GM08714 (cell line): ENCODE measurements around the gene RIC8B.

ENCODE experiments used
- H3K4me3 ChIP-seq: fragments of 200-500 bp; sonication (Bioruptor generic); 2 replicates; pipeline ENCODE4 v1.5.1; 2014; ENCODE audit warnings: mild to moderate bottlenecking, low read length, inconsistent platforms
- ZNF274 ChIP-seq: IDR thresholded peaks from 2 replicates; pipeline ENCODE4 v1.6.1; 2012; ENCODE audit warnings: mild to moderate bottlenecking, low read depth, low read length

Gene RIC8B

DNA sequence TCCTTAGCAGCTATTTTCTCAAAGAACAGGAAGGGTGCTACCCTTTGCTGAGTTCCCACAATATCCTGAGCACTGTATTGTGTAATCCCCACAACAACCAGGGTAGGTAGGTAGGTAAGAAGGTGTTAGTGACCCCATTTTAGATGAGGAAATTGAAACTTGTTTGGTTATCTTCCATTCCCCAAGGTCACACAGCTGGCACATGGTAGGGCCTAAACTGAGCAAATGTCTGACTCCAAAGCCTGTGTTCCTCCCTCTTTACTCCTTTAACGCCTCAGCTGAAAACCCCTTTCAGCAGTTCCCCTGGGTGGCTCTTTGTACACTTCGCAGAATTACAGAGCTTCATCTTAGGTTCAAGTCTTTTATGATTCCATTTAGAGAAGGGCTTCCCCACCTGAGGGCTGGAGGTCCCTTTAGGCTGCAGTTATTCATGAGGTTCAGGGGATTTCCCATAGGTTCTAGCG lies 26.5 kb upstream of the RIC8B start:
- TF ChIP-seq ZNF274 = no peak

DNA sequence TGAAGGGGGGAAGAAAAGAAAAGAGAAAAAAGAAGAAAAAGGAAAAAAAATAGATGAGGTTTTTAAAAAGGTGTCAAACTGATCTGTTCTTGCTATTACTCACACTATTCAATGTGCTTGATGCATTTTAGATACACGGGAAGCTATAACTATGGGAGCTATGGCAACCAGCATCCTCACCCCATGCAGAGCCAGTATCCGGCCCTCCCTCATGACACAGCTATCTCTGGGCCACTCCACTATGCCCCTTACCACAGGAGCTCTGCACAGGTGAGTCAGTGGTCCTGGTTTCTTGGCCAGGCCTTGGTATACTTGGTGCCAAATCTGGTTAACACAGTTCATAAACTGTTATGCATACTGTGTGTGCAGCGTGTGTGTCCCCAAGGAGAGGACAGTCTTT lies 24.0 kb upstream of the RIC8B start:
- no peak for TF ChIP-seq ZNF274
- H3K4me3 ChIP-seq = no peak overlapping the region

More for the DNA sequence above, 26.5 kb upstream of the RIC8B start:
- no peak overlapping the region for H3K4me3 ChIP-seq

DNA sequence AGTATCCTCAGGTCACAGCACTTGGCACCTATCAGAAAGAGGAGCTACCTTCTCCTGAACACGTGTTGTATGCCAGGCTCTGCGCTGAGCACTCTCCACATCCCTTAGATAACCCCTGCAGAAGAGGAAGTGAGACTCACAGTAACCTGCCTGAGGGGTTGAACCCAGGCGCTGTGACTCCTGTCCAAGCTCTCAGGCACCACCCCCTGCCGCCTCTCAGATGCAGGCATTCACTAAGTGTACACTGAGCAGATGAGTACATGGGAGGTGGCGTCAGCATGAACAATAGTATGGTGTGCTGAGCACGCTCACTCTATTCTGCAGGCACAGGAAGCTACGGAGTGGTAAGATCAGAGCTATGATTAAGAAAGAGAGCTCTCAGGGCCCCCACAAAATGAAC lies 21.0 kb upstream of the RIC8B start:
- no peak for TF ChIP-seq ZNF274
- no peak overlapping the region for H3K4me3 ChIP-seq

DNA sequence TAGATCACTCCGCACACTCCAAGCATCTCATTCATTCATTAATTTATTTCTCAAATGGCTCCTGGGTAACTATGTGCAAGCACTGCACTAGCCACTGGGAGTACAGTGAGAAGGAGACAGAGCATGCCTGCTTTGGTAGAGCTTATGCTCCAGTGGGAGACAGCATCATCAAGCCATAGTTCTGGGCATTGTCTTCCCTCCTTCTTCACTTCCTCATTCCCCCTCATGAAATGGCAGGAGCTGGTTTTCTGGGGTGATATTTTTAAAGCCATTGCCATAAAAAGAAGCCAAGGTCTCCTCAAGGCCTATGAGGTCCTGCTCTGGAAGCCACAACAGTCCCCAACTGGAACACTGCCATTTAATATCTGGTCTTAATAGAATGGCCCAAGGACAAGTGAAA lies 20.2 kb upstream of the RIC8B start:
- no peak for TF ChIP-seq ZNF274
- H3K4me3 ChIP-seq = no peak overlapping the region

DNA sequence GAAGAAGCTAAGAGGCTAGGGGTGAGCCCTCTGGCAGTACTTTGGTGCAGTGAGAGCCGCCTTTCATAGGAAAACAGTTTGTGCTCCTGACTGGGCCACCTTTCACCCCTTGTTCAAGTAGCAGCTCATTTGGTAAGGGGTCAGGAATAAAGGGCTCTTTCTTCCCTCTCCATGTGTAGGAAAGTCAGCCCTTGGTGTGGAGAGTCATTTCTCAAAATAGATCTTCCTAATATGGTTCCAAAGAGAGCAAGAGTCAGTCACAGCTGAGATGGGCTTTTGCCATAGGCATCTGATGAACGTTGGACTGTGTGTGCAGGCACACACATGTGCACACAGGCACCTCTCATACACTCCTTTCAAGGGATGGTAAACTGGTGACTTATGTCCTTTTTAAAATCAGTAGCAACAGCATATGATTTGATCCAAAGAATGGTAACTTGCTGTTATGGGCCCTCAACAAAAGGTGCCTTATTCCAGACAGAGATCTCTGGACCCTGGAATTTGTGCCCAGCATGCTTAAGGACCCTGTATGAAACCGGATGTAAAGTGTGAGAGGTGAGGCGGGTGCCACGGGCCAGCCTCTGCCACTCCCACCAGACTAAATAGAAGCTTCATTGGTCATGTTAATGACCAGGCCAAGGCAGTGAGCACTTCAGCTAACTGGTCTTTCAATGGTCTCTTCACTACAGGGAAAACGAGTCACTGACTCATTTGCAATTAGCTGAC lies 16.7 kb upstream of the RIC8B start:
- no peak for TF ChIP-seq ZNF274
- H3K4me3 ChIP-seq = no peak overlapping the region

DNA sequence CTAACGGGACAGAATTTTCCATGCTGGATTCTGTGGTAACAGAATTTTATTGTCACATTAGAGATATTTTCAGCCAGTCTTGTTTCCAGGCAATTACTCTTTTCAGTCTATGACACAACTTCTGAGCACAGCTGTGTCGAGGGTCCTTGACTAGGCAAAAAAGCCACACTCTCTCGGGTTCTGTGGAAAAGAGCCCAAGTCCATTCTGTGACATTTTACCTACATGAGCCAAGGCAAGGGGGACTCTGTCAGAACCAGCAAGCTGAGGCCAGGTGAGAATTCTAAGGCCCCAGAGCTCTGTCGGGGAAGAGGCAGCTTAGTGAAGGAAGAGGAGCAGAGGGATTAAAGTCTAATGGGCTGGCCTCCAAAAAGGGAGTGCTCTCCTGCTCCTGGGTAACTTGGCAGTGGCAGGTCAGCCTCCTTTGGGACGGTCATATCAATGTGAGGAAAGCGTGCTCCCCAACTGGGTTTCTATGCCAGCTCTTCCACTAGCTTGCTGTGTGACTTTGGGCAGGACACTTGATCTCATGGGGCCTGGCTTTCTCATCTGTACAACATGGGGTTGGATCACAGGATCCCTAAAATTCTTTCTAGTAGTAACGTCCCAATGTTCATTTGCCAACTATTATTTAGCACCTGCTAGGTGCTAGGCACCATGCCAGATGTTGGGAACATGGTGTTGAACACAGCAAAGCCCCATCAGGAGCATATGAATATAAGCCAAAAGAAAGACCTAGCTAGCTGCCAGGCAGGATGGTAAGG lies 16.0 kb upstream of the RIC8B start:
- no peak for TF ChIP-seq ZNF274
- H3K4me3 ChIP-seq = no peak overlapping the region

DNA sequence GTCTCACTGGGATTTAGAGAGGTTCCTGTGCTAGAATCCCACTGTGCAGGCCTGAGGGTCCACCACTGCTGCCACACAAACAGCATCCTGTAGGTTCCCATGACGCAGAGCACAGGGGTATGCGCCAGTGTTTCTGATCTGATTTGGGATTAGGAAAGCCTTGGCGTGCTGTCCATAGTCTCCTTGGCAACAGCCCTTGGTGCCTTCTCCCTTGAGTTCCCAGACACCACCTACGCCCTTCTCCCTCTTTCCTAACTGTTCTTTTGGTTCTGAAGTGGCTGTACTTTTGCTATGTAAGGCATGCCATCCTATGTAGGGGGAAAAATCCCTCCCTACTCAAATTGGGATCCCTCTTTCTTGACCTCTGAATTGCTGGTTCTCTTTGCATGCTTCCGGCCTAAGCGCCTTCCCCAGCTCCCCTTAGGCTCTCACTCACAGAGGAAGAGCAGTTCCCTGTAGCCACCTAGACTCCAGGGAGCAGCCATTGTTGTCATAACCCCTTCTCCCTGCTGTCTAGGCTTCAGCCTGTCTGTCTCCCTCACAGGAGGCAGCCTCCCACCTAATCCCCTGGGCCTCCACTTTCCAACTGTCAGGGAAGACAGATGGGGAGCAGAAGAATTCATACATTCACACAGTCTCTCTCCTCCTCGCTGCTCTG lies 14.8 kb upstream of the RIC8B start:
- H3K4me3 ChIP-seq = peak overlapping the region; percentile 49; the same call in 1 of the 2 replicates
- TF ChIP-seq ZNF274 = no peak

DNA sequence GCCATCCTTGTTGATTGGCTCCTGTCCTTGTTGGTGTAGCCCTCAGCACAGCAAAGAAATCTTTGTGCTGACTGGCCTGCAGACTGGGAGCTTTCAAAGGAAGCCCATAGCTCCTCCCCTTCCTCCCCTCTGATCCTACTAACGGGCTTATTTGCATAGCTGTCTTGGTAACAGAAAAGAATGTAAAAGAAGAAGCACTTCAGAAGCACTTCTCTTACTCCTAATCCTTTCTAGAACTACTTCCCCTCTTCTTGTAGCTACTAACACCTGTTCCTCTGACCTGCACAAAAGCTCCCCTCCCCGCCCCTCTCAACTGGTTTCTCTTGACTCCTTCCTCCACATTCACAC lies 14.3 kb upstream of the RIC8B start:
- TF ChIP-seq ZNF274 = no peak
- H3K4me3 ChIP-seq = peak overlapping the region; percentile 49; the same call in 1 of the 2 replicates

DNA sequence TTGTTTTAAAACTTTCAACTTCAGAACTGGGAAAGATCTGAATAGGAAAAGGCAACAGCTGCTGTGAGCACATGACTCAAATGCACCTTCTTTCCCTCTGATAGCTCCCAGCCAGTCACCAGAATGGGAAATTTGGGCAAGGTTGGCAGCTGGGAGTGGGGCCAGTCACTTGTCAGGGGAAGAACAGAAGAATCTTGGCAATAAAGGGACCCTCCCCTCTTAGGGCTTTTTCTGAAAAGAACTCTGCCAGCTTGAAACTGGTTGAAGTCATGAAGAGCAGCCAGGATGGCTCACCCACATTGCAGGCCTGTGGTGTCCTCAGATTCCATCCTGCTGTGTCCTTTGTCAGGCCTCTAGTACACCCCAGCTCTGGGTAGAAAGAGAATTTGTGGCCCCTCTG lies 10.3 kb upstream of the RIC8B start:
- no peak overlapping the region for H3K4me3 ChIP-seq
- no peak for TF ChIP-seq ZNF274

DNA sequence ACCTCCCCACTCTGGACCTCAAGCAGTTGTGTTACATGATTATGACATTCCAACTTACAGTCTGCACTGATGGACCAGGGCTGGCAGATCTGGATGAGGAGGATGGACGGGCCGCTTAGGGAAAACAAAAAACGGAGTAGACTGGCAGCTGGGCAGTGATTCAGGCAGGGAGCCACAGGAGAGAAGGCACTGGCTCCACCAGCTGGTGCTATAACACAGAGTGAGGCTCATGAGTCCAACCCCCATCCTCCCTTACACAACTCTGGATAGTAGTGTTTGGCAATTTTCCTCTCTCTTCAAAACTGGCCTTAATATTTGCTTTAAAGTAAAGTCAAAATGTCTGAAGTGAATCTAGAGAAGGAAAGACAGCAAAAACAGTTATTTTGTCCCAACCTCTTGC lies 9.7 kb upstream of the RIC8B start:
- TF ChIP-seq ZNF274 = no peak
- H3K4me3 ChIP-seq = no peak overlapping the region

DNA sequence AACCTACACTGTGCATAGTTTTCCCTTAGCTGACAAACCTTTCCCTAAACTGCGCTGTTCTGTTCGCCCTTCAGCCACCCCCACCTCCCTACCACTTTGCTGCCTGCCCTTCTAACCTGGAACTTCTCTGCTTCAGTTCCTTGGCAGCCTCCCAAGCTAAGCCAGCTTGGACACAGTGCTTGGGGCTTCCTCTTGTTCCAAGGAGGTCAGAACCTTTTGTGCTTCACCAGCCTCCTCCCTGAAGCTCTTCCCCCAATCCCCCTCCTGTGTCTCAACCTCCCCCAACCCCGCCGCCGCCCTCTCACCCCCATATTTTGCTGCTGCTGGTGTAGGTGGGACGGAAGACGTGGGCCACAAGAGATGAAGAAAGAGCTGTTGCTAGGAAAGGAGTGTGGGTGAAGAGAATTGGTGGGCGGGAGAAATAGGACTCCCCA lies 8.1 kb upstream of the RIC8B start:
- H3K4me3 ChIP-seq = no peak overlapping the region
- no peak for TF ChIP-seq ZNF274

DNA sequence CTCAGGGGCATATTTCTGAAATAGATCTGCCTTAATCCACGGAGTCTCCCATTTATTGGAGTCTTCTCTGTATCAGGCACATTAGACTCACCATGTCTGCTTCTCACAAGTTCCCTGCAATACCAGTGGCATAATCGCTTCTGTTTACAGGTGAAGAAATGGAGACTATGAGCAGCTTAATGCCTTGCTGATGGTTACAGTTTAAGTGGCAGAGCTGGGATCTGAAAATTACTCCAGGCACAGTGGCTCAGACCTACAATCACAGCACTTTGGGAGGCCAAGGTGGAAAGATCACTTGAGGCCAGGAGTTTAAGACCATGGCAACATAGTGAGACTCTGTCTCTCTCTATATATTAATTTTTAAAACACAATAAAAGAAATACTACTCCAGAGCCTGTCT lies 7.3 kb upstream of the RIC8B start:
- H3K4me3 ChIP-seq = no peak overlapping the region
- no peak for TF ChIP-seq ZNF274

DNA sequence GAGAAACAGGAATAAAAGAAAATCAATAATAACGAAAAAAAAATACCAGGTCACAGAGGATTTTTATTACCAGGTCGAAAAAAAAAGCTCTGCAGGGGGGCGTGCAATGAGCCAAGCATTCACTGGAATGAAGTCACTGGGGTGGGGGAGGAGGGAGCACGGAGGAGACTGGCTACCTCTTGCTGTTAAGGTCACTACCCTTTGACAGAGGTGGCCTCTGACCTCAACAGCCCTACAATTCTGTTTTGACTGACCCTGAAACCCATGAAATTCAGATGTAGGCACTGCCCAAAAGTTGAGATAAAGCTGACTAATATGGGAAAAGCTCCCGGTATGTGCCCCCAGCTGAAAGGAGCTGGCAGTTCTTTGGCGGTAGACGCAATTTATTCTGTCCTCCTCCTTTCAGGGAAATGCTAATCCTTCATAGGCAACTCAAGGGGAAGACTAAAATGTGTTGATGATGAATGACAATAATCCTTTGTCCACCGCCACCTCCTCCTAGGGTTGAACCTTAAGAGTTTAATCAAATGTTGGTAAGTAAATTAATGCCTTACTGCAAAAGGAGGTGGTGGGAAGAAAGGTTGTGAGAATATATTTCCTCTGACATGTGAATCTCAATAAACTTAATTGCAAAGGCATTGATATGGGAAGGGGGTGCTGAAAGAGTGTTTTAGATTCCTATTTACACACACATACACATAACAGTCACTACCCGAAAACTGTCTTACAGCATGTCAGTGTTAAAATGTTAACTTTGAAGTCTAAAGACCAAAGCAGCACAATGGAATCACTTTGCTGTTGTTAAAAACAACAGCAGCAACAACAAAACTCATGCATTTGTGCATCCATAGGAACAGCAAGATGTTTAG lies 6.3 kb upstream of the RIC8B start:
- no peak overlapping the region for H3K4me3 ChIP-seq
- TF ChIP-seq ZNF274 = no peak

DNA sequence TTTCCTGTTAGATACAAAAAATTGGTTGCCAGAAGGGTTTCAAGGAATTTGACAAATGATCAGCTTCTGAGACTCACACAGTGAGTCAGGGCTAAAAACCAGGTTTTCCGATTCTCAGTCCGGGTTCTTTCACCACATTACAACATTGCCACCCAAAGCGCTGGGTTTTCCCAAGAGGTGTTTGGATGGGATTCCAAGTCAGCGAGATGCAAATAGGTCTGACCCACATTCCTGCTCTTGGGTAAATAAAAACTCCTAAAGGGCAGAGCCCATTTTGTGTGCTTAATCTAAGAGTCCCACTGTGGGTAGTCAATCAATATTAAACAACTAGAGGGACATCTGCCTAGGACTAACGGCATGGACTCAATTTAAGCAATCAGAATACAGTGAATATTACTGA lies 5.4 kb upstream of the RIC8B start:
- no peak for TF ChIP-seq ZNF274
- no peak overlapping the region for H3K4me3 ChIP-seq
